ENCODE data around the gene C6orf52.

Gene C6orf52

DNA sequence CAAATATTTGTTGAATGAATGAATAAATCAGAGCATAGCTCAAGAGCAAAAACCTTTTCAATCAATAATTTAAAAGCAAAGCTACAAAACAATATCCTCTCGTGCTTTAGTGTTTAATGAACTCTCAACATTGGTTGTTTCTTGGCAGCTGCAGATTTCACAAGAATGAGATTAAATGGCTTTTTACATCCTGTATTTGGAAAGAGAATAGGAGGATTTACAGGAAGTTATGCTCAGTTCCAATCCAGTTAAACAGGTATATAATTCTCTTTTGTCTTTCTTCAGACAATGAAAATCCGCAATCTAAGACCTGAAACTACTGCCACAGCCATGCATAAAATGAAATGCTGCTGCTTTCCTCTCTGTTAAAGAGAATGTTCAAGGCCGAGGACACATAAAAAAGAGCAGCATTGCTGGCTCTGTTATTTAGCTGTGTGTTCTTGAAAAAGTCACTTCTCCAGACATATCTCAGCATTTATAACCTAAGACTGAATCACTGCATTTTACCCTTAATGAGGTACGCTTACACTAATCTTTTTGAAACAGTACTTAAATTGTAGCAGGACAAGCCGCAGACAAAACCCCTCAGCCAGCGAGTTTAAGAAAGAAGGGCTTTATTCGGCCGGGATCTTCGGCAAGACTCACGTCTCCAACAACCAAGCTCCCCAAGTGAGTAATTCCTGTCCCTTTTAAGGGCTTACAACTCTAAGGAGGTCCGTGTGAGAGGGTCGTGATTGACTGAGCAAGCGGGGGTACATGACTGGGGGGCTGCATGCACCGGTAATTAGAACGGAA is 3.6 kb downstream of the C6orf52 start:
- Mint-ChIP-seq H3K36me3 (ENCODE audit: low read depth) (peaks cover 4% of the 10 kb centered on the region), H3K9me3 (no peaks in the 10 kb centered on the region), H3K4me3 (peak overlapping the region; percentile 35), H3K27ac (peak overlapping the region; percentile 65), H3K4me1 (peaks cover 28% of the 10 kb centered on the region), H3K27me3 (ENCODE audit: low read depth, poor library complexity) (peaks cover 34% of the 10 kb centered on the region)
- DNase-seq, result no peak
- no peak for TF ChIP-seq CTCF (IDR thresholded peaks at IDR 0.05)

GRCh38 chr6:10687582-10687981 is 6.8 kb downstream of the C6orf52 start:
- Mint-ChIP-seq H3K27me3 (ENCODE audit: low read depth, poor library complexity) (peaks cover 47% of the 10 kb centered on the region), H3K36me3 (ENCODE audit: low read depth) (peaks cover 1% of the 10 kb centered on the region), H3K27ac (no peak overlapping the region), H3K4me3 (no peak overlapping the region), H3K9me3 (no peaks in the 10 kb centered on the region), H3K4me1 (peaks cover 11% of the 10 kb centered on the region)
- no peak for TF ChIP-seq CTCF (IDR thresholded peaks at IDR 0.05)
- no peak for DNase-seq

GRCh38 chr6:10686901-10687300 is 7.5 kb downstream of the C6orf52 start:
- Mint-ChIP-seq H3K9me3 (no peaks in the 10 kb centered on the region), H3K36me3 (ENCODE audit: low read depth) (no peaks in the 10 kb centered on the region), H3K27me3 (ENCODE audit: low read depth, poor library complexity) (peaks cover 47% of the 10 kb centered on the region), H3K4me3 (no peak overlapping the region), H3K27ac (no peak overlapping the region), H3K4me1 (peaks cover 6% of the 10 kb centered on the region)
- no peak for DNase-seq
- TF ChIP-seq CTCF (IDR thresholded peaks at IDR 0.05), result no peak

DNA sequence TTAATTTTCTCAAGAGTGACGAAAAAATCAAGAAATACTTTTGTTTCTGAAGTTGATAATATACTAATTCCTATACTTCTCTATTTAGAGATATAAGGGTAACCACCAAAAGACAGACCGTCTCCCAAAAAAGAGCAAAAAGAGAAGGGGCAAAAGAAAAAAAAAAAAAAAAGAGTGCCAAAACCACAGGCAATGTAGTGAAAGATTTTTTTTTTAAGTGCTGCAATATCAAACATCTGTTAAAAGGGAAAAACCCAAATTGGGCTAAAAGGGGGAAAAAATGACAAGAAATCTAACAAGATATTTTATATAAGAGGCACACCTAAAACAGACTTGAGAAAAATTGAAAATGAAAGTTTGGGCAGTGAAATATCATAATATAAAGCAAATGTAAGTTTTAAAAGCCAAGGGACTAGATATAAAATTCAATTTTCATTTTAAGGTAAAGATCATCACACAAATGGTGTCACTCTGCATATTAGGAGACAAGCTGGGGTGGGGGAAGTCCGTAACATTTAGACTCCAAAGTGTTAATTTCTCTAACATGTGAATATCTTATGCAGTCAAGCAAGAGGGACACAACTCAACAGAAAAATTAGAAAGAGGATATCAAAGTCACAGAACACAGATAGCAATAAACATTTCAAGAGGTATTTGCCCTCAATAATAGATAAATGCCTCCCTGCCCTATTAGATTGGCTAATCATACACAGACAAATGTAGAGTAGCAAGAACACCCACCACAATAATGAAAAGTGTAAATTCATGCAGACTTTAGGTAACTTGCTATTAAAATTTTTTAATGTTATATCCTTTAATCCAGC is 9.1 kb downstream of the C6orf52 start:
- Mint-ChIP-seq H3K36me3 (ENCODE audit: low read depth) (no peaks in the 10 kb centered on the region), H3K4me3 (no peak overlapping the region), H3K27me3 (ENCODE audit: low read depth, poor library complexity) (peaks cover 49% of the 10 kb centered on the region), H3K27ac (no peak overlapping the region), H3K9me3 (no peaks in the 10 kb centered on the region), H3K4me1 (no peaks in the 10 kb centered on the region)
- no peak for DNase-seq
- TF ChIP-seq CTCF (IDR thresholded peaks at IDR 0.05), result no peak

DNA sequence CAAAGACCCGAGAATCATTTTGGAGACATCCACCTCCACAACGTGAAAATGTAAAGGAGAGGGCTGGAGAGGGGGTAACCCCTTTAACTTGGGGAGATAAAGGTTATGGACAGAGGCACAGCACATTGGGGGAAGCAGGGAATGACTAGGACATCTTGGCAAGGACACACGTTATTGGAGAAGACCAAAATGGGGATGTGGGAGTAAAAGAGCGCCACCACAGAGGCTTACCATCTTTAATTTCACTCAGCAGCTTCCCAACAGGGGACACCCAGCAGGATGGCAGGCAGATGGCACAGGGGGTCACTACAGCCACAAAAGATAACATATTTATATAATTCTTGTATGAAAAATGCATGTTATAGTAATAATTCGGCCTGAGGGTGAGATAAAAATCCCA is 9.8 kb downstream of the C6orf52 start:
- no peaks in the 10 kb centered on the region for H3K36me3 Mint-ChIP-seq (ENCODE audit: low read depth)
- DNase-seq, result no peak
- no peak overlapping the region for H3K27ac Mint-ChIP-seq
- no peaks in the 10 kb centered on the region for H3K4me1 Mint-ChIP-seq
- no peaks in the 10 kb centered on the region for H3K9me3 Mint-ChIP-seq
- H3K27me3 Mint-ChIP-seq (ENCODE audit: low read depth, poor library complexity), result peaks cover 46% of the 10 kb centered on the region
- H3K4me3 Mint-ChIP-seq, result no peak overlapping the region
- TF ChIP-seq CTCF (IDR thresholded peaks at IDR 0.05), result no peak
